Peyer's patch (tissue), 4 donors: ENCODE measurements around the gene GMPPB.
"Not testable (repeated sequence)": the region's sequence is repeated elsewhere in the genome, so short reads cannot be mapped to it uniquely, and the experiment has no call there.

Source experiments
- CTCF ChIP-seq, 6 experiments: fragments of 450-650 bp in 4 of 6; fragments of 200-600 bp in 2 of 6; sonication (generic) in 1 of 6; IDR thresholded peaks; one replicate each; pipeline ENCODE4 v1.5.1; 2017 to 2019; ENCODE audit warnings: antibody characterized with exemption in 6 of 6, mild to moderate bottlenecking in 3 of 6, moderate library complexity in 1 of 6
- POLR2A ChIP-seq, 2 donors: fragments of 450-650 bp; IDR thresholded peaks; one replicate each; pipeline ENCODE4 v1.5.1; 2017; ENCODE audit warnings: antibody characterized with exemption in 2 of 2, mild to moderate bottlenecking in 2 of 2, moderate library complexity in 2 of 2

DNA sequence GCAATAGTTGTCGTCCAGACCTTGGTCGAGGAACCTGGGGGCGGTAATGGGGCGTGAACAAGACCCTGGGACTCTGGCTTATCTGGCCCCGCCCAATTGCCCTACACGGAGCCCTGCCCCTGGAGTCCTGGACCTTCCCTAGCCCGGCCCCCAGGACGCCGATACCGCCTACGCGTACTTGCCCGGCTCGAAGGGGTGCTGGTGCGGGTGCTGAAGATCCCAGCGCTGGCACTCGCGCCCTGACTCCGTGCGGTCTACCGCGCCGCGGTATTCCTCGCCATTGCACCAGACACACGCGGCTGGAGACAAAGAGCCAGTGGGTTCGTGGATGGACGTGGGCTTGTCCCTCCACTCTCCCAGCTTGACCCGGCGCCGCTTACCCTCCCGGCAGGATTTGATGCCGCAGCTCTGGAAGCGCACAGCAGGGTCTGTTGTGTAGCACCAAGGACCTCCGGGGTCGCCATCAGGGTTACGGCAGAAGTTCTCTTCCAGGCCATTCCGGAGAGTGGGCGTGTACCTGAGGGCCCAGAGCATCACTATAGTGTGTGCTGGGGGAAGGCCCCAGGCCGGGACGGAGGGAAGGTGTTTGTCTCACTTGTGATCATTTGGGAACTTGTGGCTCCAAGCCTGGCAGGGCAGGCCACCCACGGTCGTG is 36.9 kb downstream of the GMPPB start:
- not testable (repeated sequence) for TF ChIP-seq CTCF, POLR2A (IDR thresholded peaks at IDR 0.05)
